ENCODE data around the gene XRCC2.

DNA sequence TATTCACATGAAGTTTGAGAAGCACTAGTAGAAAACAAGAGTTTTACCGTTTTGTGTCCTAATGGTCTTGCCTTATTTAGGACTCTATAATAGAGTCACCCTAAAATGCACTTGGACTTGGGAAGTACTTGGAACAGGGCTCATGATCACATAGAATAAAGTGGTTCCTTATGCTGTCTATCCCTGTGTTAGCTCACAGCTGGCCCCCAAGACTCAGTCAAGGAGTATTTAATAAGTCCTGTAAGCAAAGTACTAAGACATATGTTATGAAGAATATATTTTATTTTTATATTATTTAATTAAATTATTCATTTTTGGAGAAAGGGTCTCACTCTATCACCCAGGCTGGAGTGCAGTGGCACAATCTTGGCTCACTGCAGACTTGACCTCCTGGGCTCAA, 54.5 kb downstream of the XRCC2 start:
- no peak for TF ChIP-seq CTCF (IDR thresholded peaks at IDR 0.05; ENCODE audit: control extremely low read depth in 1 of 3, insufficient read depth in 1 of 3, low read depth in 1 of 3, low read length in 3 of 3)
- no peak for TF ChIP-seq SP2 (IDR thresholded peaks at IDR 0.05; ENCODE audit: low read length)

Data from H1 (cell line).